Measurements from ENCODE around the gene CAMK2D. TPM values are rescaled to one million over a fixed set of nuclear protein-coding genes. Genes with fewer than 3 reads are reported as not detected.
A peak's percentile ranks its signal among the peaks of the same experiment; 100 is the strongest.

The CAMK2D gene
- total RNA-seq, 4 donors from 2014 or later: 45.9 to 67.1 (median 56.2) TPM

GRCh38 chr4:113457121-113457520, 304.4 kb downstream of the CAMK2D start:
- WGBS, 2 donors (ENCODE audit: low coverage in 1 of 2): 93 to 98% methylated on average over 3 to 8 of the region's 8 CpGs
- peaks cover 0 to 44% of the 10 kb centered on the region in 2 donors for H3K36me3 ChIP-seq

GRCh38 chr4:113455061-113455460, 306.5 kb downstream of the CAMK2D start:
- 66 to 75% methylated on average over 2 of the region's 2 CpGs for WGBS, 2 donors (ENCODE audit: low coverage in 1 of 2)
- no peak for ATAC-seq
- peaks cover 0 to 40% (median 4%) of the 10 kb centered on the region in 3 donors for H3K4me1 ChIP-seq

More at GRCh38 chr4:113457121-113457520, 304.4 kb downstream of the CAMK2D start:
- H3K27me3 ChIP-seq: no peaks in the 10 kb centered on the region
- no peak for ATAC-seq
- no peak overlapping the region for H3K27ac ChIP-seq
- no peak for TF ChIP-seq POLR2A (IDR thresholded peaks at IDR 0.05)
- no peak for TF ChIP-seq POLR2AphosphoS5 (IDR thresholded peaks at IDR 0.05)
- no peak for TF ChIP-seq EP300 (IDR thresholded peaks at IDR 0.05)
- no peak for TF ChIP-seq CTCF (IDR thresholded peaks at IDR 0.05)
- H3K9me3 ChIP-seq: no peaks in the 10 kb centered on the region
- H3K4me3 ChIP-seq: no peak overlapping the region
- H3K4me1 ChIP-seq: peaks cover 0 to 27% (median 4%) of the 10 kb centered on the region in 3 donors

GRCh38 chr4:113452868-113453620, 308.5 kb downstream of the CAMK2D start:
- 6 to 14% methylated on average over 3 to 4 of the region's 4 CpGs for WGBS, 2 donors (ENCODE audit: low coverage in 1 of 2)
- Histone ChIP-seq H3K36me3 (peaks cover 0 to 23% of the 10 kb centered on the region in 2 donors), H3K4me1 (peaks cover 0 to 56% (median 4%) of the 10 kb centered on the region in 3 donors), H3K4me3 (no peak overlapping the region), H3K27ac (peak overlapping the region; percentile 67 to 75 (median 70)), H3K27me3 (no peaks in the 10 kb centered on the region), H3K9me3 (no peaks in the 10 kb centered on the region)
- peak; percentile 52 for ATAC-seq
- peak; percentile 7 for TF ChIP-seq POLR2AphosphoS5 (IDR thresholded peaks at IDR 0.05)
- no peak for TF ChIP-seq EP300 (IDR thresholded peaks at IDR 0.05)
- TF ChIP-seq CTCF (IDR thresholded peaks at IDR 0.05): no peak
- no peak for TF ChIP-seq POLR2A (IDR thresholded peaks at IDR 0.05)

More at GRCh38 chr4:113455061-113455460, 306.5 kb downstream of the CAMK2D start:
- Histone ChIP-seq H3K9me3 (no peaks in the 10 kb centered on the region), H3K4me3 (no peak overlapping the region), H3K36me3 (peaks cover 0 to 39% of the 10 kb centered on the region in 2 donors), H3K27ac (peak overlapping the region in 3 of 4 donors; percentile 13 to 68 (median 25)), H3K27me3 (no peaks in the 10 kb centered on the region)
- no peak for TF ChIP-seq POLR2A (IDR thresholded peaks at IDR 0.05)
- no peak for TF ChIP-seq CTCF (IDR thresholded peaks at IDR 0.05)
- TF ChIP-seq POLR2AphosphoS5 (IDR thresholded peaks at IDR 0.05): no peak
- TF ChIP-seq EP300 (IDR thresholded peaks at IDR 0.05): no peak

GRCh38 chr4:113452152-113452551, 309.4 kb downstream of the CAMK2D start:
- Histone ChIP-seq H3K27me3 (no peaks in the 10 kb centered on the region), H3K36me3 (peaks cover 0 to 14% of the 10 kb centered on the region in 2 donors), H3K4me3 (no peak overlapping the region), H3K9me3 (no peaks in the 10 kb centered on the region), H3K27ac (peak overlapping the region in 3 of 4 donors; percentile 18 to 75 (median 68)), H3K4me1 (peaks cover 0 to 65% (median 7%) of the 10 kb centered on the region in 3 donors)
- 85 to 89% methylated on average over 1 of the region's 1 CpG for WGBS, 2 donors (ENCODE audit: low coverage in 1 of 2)
- TF ChIP-seq CTCF (IDR thresholded peaks at IDR 0.05): no peak
- TF ChIP-seq POLR2AphosphoS5 (IDR thresholded peaks at IDR 0.05): no peak
- TF ChIP-seq POLR2A (IDR thresholded peaks at IDR 0.05): no peak
- no peak for TF ChIP-seq EP300 (IDR thresholded peaks at IDR 0.05)
- no peak for ATAC-seq
